ENCODE data around the gene CACYBP.

- TF ChIP-seq POLR2AphosphoS5 (IDR thresholded peaks at IDR 0.05; ENCODE audit: borderline replicate concordance, low read depth, low read length) (peak; percentile 94), EZH2 (IDR thresholded peaks at IDR 0.05) (no peak), FOXP2 (optimal IDR thresholded peaks at IDR 0.05; ENCODE audit: control extremely low read depth, extremely low read length, insufficient read depth) (peak; percentile 72)
Measured at GRCh38 chr1:174999216-174999935, 371 bp upstream of the CACYBP start.
